Measurements from ENCODE around the gene MAP3K4. TPM values are rescaled to one million over a fixed set of nuclear protein-coding genes. Genes with fewer than 3 reads are reported as not detected.

The MAP3K4 gene
- total and polyA plus RNA-seq, 2 of the 8 experiments (the other 6 are each of a cell fraction or from before 2014, with no cell fraction given), result 16.6 to 51.6 TPM

- Histone ChIP-seq H3K36me3 (ENCODE audit: control insufficient read depth in 2 of 4, insufficient read depth in 4 of 4, low read length in 3 of 4) (no peaks in the 10 kb centered on the region), H2AFZ (ENCODE audit: low read length) (no peak overlapping the region), H4K20me1 (replicated peaks in 1 of 2; ENCODE audit: control insufficient read depth in 1 of 2, insufficient read depth in 2 of 2, low read length in 2 of 2) (peaks cover 0 to 2% of the 10 kb centered on the region in 2 experiments), H4K5ac (ENCODE audit: insufficient read length, low read depth, low read length) (no peak overlapping the region), H2BK15ac (ENCODE audit: low read length) (no peak overlapping the region), H3K4me3 (ENCODE audit: extremely low read depth in 1 of 4, insufficient read depth in 2 of 4, low read depth in 3 of 4, low read length in 4 of 4) (no peak overlapping the region), H2BK5ac (ENCODE audit: low read depth, low read length) (no peak overlapping the region), H3K79me2 (ENCODE audit: control insufficient read depth in 1 of 2, insufficient read depth in 2 of 2, low read length in 2 of 2) (peaks cover 0 to 74% of the 10 kb centered on the region in 2 experiments; a peak in 3 of 4 replicates), H3K9ac (replicated peaks in 1 of 4; ENCODE audit: extremely low read depth in 1 of 4, low read depth in 3 of 4, low read length in 3 of 4) (no peak overlapping the region), H3K18ac (ENCODE audit: extremely low read depth, low read length) (no peak overlapping the region), H3K9me3 (ENCODE audit: insufficient read depth in 2 of 2, low read depth in 1 of 2, low read length in 1 of 2) (no peaks in the 10 kb centered on the region), H3K23ac (ENCODE audit: insufficient read length) (no peak overlapping the region), H2AK5ac (ENCODE audit: low read depth, low read length) (no peak overlapping the region), H2BK20ac (ENCODE audit: low read length) (no peak overlapping the region), H3K23me2 (ENCODE audit: low read depth, low read length) (no peaks in the 10 kb centered on the region), H2BK120ac (replicated peaks; ENCODE audit: low read depth, low read length) (no peak overlapping the region), H3K4me1 (replicated peaks in 1 of 4; ENCODE audit: control insufficient read depth in 3 of 4, insufficient read depth in 4 of 4, low read length in 3 of 4) (no peaks in the 10 kb centered on the region), H4K8ac (ENCODE audit: extremely low read depth, insufficient read depth, low read length) (no peak overlapping the region), H4K91ac (replicated peaks; ENCODE audit: insufficient read length, low read length) (no peak overlapping the region), H3K4ac (replicated peaks; ENCODE audit: insufficient read length, low read depth, low read length) (no peak overlapping the region), H3K4me2 (ENCODE audit: insufficient read depth in 1 of 2, low read depth in 2 of 2, low read length in 2 of 2) (no peak overlapping the region), H3K79me1 (ENCODE audit: low read depth, low read length) (peaks cover 3% of the 10 kb centered on the region; the same call in 1 of the 2 replicates), H2BK12ac (ENCODE audit: low read depth, low read length) (no peak overlapping the region), H3K27ac (ENCODE audit: low read depth, low read length) (no peak overlapping the region), H3K14ac (ENCODE audit: insufficient read length) (no peak overlapping the region), H3K27me3 (replicated peaks in 1 of 4; ENCODE audit: control insufficient read depth in 3 of 4, extremely low read depth in 1 of 4, insufficient read depth in 3 of 4, low read length in 3 of 4) (no peaks in the 10 kb centered on the region), H3K56ac (replicated peaks; ENCODE audit: insufficient read length, low read depth, low read length) (no peak overlapping the region)
- no peak for DNase-seq (ENCODE audit: low read depth in 1 of 2, low spot score in 2 of 2)
- ChIA-PET POLR2A (ENCODE audit: partially characterized antibody) (interaction anchor here (2.8 kb wide), 1 partner anchor 10 kb away, joined by 11 read pairs; no protein-coding TSS in a partner anchor), CTCF (ENCODE audit: partially characterized antibody) (interaction anchor here (1.1 to 1.2 kb wide), 3 partner anchors 10 to 21 kb away, joined by 3 to 4 read pairs (median 3); no protein-coding TSS in a partner anchor)
- WGBS, 2 experiments (ENCODE audit: extremely low coverage in 1 of 2, insufficient coverage in 1 of 2, insufficient read length in 1 of 2, insufficient replicate concordance in 2 of 2, low coverage in 1 of 2, low lambda C conversion rate in 2 of 2, missing lambda C conversion rate in 1 of 2), result 89% methylated on average over 8 of the region's 8 CpGs; no CpG with 5 or more reads in 1 of the 2 experiments
- no peak for TF ChIP-seq KDM4A (IDR thresholded peaks at IDR 0.05; ENCODE audit: low read depth, low read length, severe bottlenecking)
- TF ChIP-seq TAF1 (IDR thresholded peaks at IDR 0.05; ENCODE audit: low read depth, low read length), result no peak
- no peak for TF ChIP-seq ATF3 (IDR thresholded peaks at IDR 0.05; ENCODE audit: insufficient read depth, low read depth, low read length)
- TF ChIP-seq RFX5 (IDR thresholded peaks at IDR 0.05; ENCODE audit: borderline replicate concordance, low read depth, low read length), result no peak
- no peak for FAIRE-seq
These were observed 30.6 kb downstream of the MAP3K4 start for GRCh38 chr6:161021998-161022743.
